HL-60 (cell line): ENCODE results near the gene CAMTA1.

Source experiments
- CTCF ChIP-seq: IDR thresholded peaks from one replicate; pipeline ENCODE4 v1.5.1; 2011; ENCODE audit warnings: low read length, control low read depth, inconsistent platforms; ENCODE audit not compliant: insufficient read depth
- GABPA ChIP-seq: IDR thresholded peaks from 2 replicates; pipeline ENCODE4 v1.6.1; 2012; ENCODE audit warnings: low read depth
- POLR2AphosphoS5 ChIP-seq: IDR thresholded peaks from 2 replicates; pipeline ENCODE4 v1.6.1; 2012; ENCODE audit warnings: low read depth

- TF ChIP-seq POLR2AphosphoS5 (no peak), CTCF (no peak), GABPA (no peak)
Observed at GRCh38 chr1:7025013-7025412, 239.8 kb downstream of the CAMTA1 start.
